ENCODE measurements around the gene CCDC137. TPM values are rescaled to one million over a fixed set of nuclear protein-coding genes. Genes with fewer than 3 reads are reported as not detected.

The CCDC137 gene
- total and polyA plus RNA-seq, 2 of the 13 experiments (the other 11 are each of a cell fraction or from before 2014, with no cell fraction given) = 14.6 to 39.1 TPM

- TF ChIP-seq ZNF574 (CRISPR knock-in tag; IDR thresholded peaks at IDR 0.05) (no peak), ZNF639 (CRISPR knock-in tag; conservative IDR thresholded peaks at IDR 0.05) (no peak), LBX2 (CRISPR knock-in tag; IDR thresholded peaks at IDR 0.05; ENCODE audit: borderline replicate concordance) (no peak), NR1H2 (CRISPR knock-in tag; IDR thresholded peaks at IDR 0.05; ENCODE audit: borderline replicate concordance, low read depth) (no peak), SMAD1 (CRISPR knock-in tag; IDR thresholded peaks at IDR 0.05; ENCODE audit: borderline replicate concordance, low read depth) (no peak), SALL1 (CRISPR knock-in tag; IDR thresholded peaks at IDR 0.05) (peak; percentile 31; the same call in 1 of the 2 replicates), BATF2 (CRISPR knock-in tag; IDR thresholded peaks at IDR 0.05) (no peak), RNF219 (CRISPR knock-in tag; IDR thresholded peaks at IDR 0.05) (no peak), HOMEZ (CRISPR knock-in tag; IDR thresholded peaks at IDR 0.05; ENCODE audit: low read depth) (no peak), SP4 (CRISPR knock-in tag; IDR thresholded peaks at IDR 0.05) (no peak), FLYWCH1 (CRISPR knock-in tag; IDR thresholded peaks at IDR 0.05) (no peak), WIZ (CRISPR knock-in tag; IDR thresholded peaks at IDR 0.05) (no peak), SIN3A (IDR thresholded peaks at IDR 0.05; ENCODE audit: borderline replicate concordance, low read depth, low read length) (no peak), MAX (IDR thresholded peaks at IDR 0.05) (peak; percentile 68; the same call in 1 of the 2 replicates), SP1 (IDR thresholded peaks at IDR 0.05) (no peak), SP1 (CRISPR knock-in tag; IDR thresholded peaks at IDR 0.05) (no peak), ARNT2 (CRISPR knock-in tag; IDR thresholded peaks at IDR 0.05; ENCODE audit: low read depth) (0 out of 2 replicates have a peak, but pooled peaks have one; percentile 19)
Measured at GRCh38 chr17:81650951-81651350, 15.6 kb upstream of the CCDC137 start (continued).
